HG02678 (cell line): Measurements from ENCODE around the gene JMJD1C.
"Not testable (repeated sequence)": the region's sequence is repeated elsewhere in the genome, so short reads cannot be mapped to it uniquely, and the experiment has no call there.

ENCODE experiments used
- ATAC-seq: cut with Tn5 transposase; IDR thresholded peaks from one replicate; pipeline ENCODE4 v1.9.1; 2021; ENCODE audit warnings: mild to moderate bottlenecking, moderate library complexity; ENCODE audit not compliant: unreplicated experiment

Gene JMJD1C

DNA sequence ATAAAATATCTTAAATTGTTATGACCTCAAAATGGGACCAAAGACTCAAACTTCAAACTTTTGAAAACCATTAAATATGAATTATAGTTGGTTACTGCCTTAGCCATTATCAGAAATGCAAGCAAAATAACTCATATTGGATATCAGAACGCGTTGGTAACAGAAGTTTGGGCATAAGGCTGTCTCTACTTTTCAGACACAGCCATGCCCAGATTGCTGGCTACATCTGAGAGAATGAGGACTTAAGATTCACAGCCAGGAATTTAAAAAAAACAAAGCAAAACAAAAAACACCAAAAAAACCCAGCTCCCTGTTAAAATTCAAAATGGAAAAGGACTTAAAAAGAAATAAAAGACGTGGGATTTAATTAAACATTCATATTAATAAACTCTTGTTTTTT is 161.6 kb downstream of the JMJD1C start:
- no peak for ATAC-seq

DNA sequence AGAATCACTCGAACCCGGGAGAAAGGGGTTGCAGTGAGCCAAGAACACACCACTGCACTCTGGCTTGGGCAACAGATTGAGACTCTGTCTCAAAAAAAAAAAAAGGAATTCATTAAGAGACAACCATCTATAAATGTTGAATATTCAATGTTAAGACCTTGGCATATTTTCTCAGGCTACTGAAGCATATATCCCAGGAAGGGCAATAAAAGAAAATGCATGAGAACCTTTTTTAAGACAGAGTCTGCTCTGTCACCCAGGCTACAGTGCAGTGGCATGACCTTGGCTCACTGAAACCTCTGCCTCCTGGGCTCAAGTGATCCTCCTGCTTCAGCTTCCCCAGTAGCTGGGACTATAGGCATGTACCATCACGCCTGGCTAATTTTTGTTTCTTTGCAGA is 165.0 kb downstream of the JMJD1C start:
- no peak for ATAC-seq

DNA sequence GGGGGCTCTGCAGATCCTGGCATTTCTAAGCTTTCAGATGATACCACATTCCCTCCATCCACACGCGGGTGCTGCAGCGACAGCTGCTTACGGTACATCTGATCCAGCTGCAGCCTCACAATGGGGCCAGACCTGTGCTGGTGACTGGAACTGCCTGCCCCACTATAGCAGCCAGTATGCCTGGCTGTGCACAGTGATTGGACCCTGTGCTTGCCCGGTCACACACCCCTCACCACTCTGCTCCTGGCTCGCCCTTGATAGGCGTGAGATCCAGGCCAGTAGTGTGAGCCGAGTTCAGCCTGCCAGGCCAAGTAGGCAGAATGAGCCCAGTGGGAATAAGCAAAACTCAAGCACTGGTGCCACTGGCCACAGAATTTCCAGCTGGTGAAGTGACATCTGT is 167.8 kb downstream of the JMJD1C start:
- no peak for ATAC-seq

GRCh38 chr10:63294781-63295180 is 171.0 kb downstream of the JMJD1C start:
- no peak for ATAC-seq

- not testable (repeated sequence) for ATAC-seq
These were observed 172.9 kb downstream of the JMJD1C start for GRCh38 chr10:63292847-63293246.

- ATAC-seq, result no peak
These were observed 177.6 kb downstream of the JMJD1C start for GRCh38 chr10:63288170-63288569.

GRCh38 chr10:63286754-63287264 is 179.0 kb downstream of the JMJD1C start:
- ATAC-seq, result peak; percentile 76

GRCh38 chr10:63286340-63286739 is 179.4 kb downstream of the JMJD1C start:
- ATAC-seq, result no peak

DNA sequence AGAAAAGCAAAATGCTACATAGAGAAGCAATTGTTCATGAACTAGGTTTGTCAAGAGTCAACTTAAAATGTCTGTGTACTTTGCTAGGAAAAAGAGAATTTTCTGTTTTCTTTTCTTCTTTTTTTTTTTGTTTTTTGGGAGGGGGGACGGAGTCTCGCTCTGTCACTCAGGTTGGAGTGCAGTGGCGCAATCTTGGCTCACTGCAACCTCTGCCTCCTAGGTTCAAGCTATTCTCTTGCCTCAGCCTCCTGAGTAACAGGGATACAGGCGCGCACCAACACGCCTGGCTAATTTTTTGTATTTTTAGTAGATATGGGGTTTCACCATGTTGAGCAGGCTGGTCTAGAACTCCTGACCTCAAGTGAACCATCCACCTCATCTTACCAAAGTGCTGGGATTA is 181.9 kb downstream of the JMJD1C start:
- not testable (repeated sequence) for ATAC-seq

GRCh38 chr10:63283093-63283492 is 182.7 kb downstream of the JMJD1C start:
- no peak for ATAC-seq

GRCh38 chr10:63281967-63282366 is 183.8 kb downstream of the JMJD1C start:
- no peak for ATAC-seq

DNA sequence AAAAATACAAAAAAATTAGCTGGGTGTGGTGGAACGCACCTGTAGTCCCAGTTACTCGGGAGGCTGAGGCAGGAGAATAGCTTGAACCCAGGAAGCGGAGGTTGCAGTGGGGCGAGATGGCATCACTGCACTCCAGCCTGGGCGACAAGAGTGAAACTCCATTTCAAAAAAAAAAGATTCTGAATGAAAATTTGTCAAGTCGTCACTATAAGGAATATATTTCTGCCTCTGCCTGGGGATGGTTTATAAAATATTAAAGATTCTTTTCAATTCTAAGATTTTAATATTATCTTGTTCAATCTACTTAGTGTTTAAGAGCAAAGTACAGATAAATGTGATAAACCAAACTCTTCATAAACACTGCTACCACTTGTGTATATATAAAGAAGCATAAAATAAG is 185.4 kb downstream of the JMJD1C start:
- ATAC-seq, result no peak

DNA sequence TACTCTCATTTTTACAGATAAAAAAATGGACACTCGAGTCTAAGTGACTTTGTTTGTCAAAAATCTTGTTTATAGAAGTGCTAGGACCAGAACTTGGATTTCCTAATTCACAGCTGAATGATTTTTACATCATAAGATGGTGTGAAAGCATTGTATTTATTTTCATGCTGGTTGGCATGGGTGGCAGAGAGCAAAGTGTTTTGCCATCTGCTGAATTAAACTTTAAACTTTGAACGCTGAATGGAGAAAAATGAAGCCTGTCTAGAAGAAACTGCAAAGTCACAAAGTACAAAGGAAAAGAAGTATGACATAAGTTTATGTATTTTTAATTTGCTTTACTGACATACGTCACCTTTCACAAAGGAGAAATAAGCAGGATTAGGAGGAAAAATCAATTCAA is 190.7 kb downstream of the JMJD1C start:
- no peak for ATAC-seq

DNA sequence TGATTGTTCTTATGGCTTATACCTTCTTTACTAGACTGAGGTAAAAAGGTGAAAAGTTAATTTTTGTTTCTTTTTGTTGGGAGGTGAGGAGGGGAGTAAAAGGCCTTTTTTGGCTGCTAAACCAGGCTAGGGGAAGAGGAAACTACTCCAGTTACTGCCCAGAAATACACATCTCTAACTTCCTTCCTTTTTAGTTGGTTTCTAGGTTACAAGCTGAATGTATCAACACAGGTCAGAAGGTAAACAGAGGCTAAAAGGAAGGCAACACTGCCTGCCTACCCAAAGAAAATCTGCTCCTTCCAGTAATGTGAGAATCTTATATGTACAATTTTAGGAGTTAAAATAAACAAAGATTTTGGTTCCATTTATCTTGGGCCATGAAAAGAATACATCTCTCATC is 192.2 kb downstream of the JMJD1C start:
- ATAC-seq, result no peak

DNA sequence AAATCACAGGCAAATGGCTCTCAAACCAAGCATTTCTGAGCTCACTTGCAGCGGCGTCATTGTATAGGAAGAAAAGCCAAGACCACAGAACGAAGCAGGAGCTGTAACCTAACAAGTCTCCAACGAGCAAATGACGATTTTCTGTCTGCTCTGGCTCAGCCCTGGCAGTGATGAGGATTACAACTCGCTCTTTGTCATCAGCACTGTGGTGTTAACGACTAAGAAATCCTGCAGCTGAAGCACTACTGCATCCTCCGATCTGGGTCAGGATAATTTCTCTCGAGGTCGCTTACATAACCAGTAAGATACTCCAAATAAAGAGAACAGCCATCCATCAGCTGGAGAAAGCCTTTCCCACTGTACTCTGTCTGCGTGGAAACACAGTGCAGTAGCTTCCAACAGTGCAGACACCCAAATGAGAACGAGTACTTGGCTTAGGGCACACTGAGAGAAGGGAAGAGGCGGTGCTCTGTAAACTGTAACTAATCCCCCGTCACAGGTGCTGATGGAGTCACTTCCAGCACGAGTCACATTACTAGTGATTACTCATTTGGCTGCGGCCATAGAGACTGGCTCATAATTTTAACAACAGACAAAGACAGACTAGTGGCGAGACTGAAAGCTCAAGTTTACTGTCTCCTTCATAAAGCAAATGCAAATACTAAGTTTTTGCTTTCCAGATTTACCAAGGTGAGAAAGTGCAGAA is 196.8 kb downstream of the JMJD1C start:
- peak; percentile 95 for ATAC-seq

- ATAC-seq, result no peak
These were observed 197.5 kb downstream of the JMJD1C start for GRCh38 chr10:63268149-63268797.

DNA sequence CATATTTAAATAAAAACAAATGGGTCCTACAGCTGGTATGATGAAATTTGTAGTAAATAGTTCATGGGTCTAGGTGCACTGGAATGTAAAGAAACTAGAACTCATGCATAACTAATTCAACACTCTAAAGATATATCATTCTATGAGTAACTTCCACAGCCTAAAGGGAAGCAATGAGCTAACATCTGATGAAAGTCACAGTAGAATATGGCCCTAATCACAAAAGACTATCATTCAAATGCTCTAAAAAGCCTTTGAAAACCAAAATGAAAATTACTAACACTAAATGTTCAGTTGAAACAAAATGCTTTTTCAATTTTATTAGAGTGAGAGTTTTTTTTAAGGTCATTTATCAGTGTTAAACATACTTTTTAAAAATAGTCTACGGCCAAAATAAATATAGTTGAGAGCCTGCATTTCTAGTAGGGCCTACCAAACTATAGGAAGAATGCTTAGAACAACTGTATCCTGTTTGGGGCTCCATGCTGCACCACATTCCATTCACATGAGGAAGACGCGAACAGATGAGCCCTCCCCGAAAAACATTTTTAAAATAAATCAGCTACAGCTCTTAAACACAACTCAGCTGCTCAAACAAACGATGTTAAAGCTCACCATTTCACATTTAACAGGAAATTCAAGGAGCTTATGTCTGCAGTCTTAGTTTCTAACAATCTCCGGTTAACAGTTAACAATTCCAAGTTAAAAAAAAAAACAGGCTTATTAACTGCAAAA is 198.2 kb downstream of the JMJD1C start:
- no peak for ATAC-seq

- no peak for ATAC-seq
These were observed 199.1 kb downstream of the JMJD1C start for GRCh38 chr10:63266391-63267316.

DNA sequence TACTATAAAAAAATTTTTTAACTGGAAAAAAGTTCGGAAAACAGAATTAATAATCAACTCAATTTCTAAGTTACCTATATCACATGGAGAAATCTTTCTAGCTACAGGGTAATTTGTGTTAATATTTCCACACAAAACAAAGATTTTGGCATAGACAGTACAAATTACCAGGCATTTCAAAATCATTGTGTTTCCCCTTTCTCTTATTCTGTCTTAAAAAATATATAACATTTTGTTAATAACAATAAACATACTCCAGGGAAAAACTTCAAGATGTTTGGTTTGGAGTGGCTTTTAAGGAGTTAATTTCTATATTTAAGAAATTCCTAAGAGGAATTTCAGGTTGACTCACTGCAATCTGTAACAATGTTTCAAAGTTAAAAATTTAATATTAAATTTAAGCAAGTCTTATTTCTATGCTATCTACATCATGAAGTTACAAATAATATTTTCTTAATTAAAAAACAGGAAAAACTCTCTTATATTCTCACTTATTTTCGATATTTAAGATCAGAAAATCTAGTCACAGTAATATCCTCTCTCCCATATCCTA is 200.0 kb downstream of the JMJD1C start:
- ATAC-seq, result no peak

GRCh38 chr10:63265222-63265617 is 200.6 kb downstream of the JMJD1C start:
- no peak for ATAC-seq
